ENCODE measurements around the gene SORCS2.

DNA sequence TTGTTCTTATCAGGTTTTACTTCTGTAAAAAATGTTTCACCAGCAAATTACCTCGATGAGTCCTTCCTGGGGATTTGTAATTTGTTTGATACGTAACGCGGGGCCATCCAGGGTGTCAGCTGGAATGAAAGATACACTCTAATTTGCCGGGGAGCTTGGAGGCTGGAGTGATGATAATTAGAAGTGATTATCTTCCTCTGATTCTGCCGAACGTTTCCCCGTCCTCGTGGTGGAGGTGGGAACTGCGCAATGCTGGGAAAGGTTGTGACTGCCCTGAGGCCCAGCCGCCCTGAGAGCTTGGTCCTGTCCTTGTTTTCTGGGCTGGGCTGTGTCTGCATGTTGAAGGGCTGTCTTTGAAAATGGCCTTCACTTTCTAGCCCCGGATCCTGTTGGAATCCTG is 48.0 kb downstream of the SORCS2 start:
- TF ChIP-seq, protein P1, sequence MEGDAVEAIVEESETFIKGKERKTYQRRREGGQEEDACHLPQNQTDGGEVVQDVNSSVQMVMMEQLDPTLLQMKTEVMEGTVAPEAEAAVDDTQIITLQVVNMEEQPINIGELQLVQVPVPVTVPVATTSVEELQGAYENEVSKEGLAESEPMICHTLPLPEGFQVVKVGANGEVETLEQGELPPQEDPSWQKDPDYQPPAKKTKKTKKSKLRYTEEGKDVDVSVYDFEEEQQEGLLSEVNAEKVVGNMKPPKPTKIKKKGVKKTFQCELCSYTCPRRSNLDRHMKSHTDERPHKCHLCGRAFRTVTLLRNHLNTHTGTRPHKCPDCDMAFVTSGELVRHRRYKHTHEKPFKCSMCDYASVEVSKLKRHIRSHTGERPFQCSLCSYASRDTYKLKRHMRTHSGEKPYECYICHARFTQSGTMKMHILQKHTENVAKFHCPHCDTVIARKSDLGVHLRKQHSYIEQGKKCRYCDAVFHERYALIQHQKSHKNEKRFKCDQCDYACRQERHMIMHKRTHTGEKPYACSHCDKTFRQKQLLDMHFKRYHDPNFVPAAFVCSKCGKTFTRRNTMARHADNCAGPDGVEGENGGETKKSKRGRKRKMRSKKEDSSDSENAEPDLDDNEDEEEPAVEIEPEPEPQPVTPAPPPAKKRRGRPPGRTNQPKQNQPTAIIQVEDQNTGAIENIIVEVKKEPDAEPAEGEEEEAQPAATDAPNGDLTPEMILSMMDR (IDR thresholded peaks at IDR 0.05), result no peak
- no peak for TF ChIP-seq EZH2 (IDR thresholded peaks at IDR 0.05; ENCODE audit: borderline replicate concordance, insufficient read depth, low read depth, low read length, poor library complexity, severe bottlenecking)
